GM23338 (cell line): ENCODE data around the gene CCSAP. TPM values are rescaled to one million over a fixed set of nuclear protein-coding genes. Genes with fewer than 3 reads are reported as not detected.

Experiments
- ATAC-seq: fragments of 200-7000 bp; cut with Tn5 transposase; 3 replicates; pipeline ENCODE4 v1.9.1; 2020
- DNase-seq: peaks from one replicate; pipeline ENCODE4 v3.0.0-alpha.2; 2015; ENCODE audit warnings: low spot score
- H2AFZ ChIP-seq: fragments of 200-600 bp; sonication (generic); 2 replicates; pipeline ENCODE4 v1.8.0; 2016; ENCODE audit warnings: antibody characterized with exemption, mild to moderate bottlenecking, moderate library complexity
- H3F3A ChIP-seq: fragments of 200-600 bp; sonication (generic); replicated peaks from 2 replicates; pipeline ENCODE4 v1.8.0; 2017; ENCODE audit warnings: antibody characterized with exemption, mixed run types, low read depth
- H3K27ac ChIP-seq: fragments of 200-600 bp; sonication (generic); 2 replicates; pipeline ENCODE4 v1.6.1; 2016; ENCODE audit warnings: low read depth
- H3K27me3 ChIP-seq: fragments of 200-600 bp; sonication (generic); 2 replicates; pipeline ENCODE4 v1.8.0; 2016; ENCODE audit warnings: mild to moderate bottlenecking, mixed run types, moderate library complexity; ENCODE audit not compliant: insufficient read depth
- H3K36me3 ChIP-seq: fragments of 200-600 bp; sonication (generic); 2 replicates; pipeline ENCODE4 v1.8.0; 2016; ENCODE audit warnings: mild to moderate bottlenecking; ENCODE audit not compliant: insufficient read depth
- H3K4me1 ChIP-seq: fragments of 200-600 bp; sonication (generic); 2 replicates; pipeline ENCODE4 v1.8.0; 2016; ENCODE audit warnings: mild to moderate bottlenecking, moderate library complexity; ENCODE audit not compliant: insufficient read depth
- H3K4me2 ChIP-seq: fragments of 200-600 bp; sonication (generic); 2 replicates; pipeline ENCODE4 v1.7.1; 2017; ENCODE audit warnings: mixed run types
- H3K4me3 ChIP-seq: fragments of 200-600 bp; sonication (generic); 2 replicates; pipeline ENCODE4 v1.6.1; 2016; ENCODE audit warnings: mixed run types
- H3K79me2 ChIP-seq: fragments of 200-600 bp; sonication (generic); replicated peaks from 2 replicates; pipeline ENCODE4 v1.8.0; 2017; ENCODE audit warnings: mild to moderate bottlenecking; ENCODE audit not compliant: insufficient read depth
- H3K9me2 ChIP-seq: fragments of 200-600 bp; sonication (generic); 2 replicates; pipeline ENCODE4 v1.8.0; 2017; ENCODE audit not compliant: insufficient read depth
- H4K20me1 ChIP-seq: fragments of 200-600 bp; sonication (generic); replicated peaks from 2 replicates; pipeline ENCODE4 v1.8.0; 2017; ENCODE audit warnings: mild to moderate bottlenecking; ENCODE audit not compliant: insufficient read depth
- H3K27ac Mint-ChIP-seq: 2 replicates; pipeline ENCODE4 v1.8.0; 2020; ENCODE audit warnings: inconsistent platforms, mild to moderate bottlenecking, moderate library complexity, mixed read lengths
- H3K27me3 Mint-ChIP-seq: 3 replicates; pipeline ENCODE4 v1.8.0; 2022; ENCODE audit warnings: low read depth, mild to moderate bottlenecking, moderate library complexity, mixed read lengths, inconsistent platforms; ENCODE audit not compliant: insufficient read depth, poor library complexity
- H3K36me3 Mint-ChIP-seq: 3 replicates; pipeline ENCODE4 v1.8.0; 2021; ENCODE audit warnings: low read depth, mild to moderate bottlenecking, inconsistent platforms, moderate library complexity, mixed read lengths
- H3K4me1 Mint-ChIP-seq: 3 replicates; pipeline ENCODE4 v1.8.0; 2020; ENCODE audit warnings: mild to moderate bottlenecking, inconsistent platforms, mixed read lengths
- H3K4me3 Mint-ChIP-seq: 3 replicates; pipeline ENCODE4 v1.8.0; 2021; ENCODE audit warnings: moderate library complexity, mild to moderate bottlenecking, inconsistent platforms, mixed read lengths
- H3K9me3 Mint-ChIP-seq: 3 replicates; pipeline ENCODE4 v1.8.0; 2020; ENCODE audit warnings: moderate library complexity, mild to moderate bottlenecking, inconsistent platforms, mixed read lengths
- CREB1 ChIP-seq: fragments of 250-450 bp; sonication (Bioruptor Pico); IDR thresholded peaks from 2 replicates; pipeline ENCODE4 v1.5.0; 2020; ENCODE audit warnings: low read depth, mild to moderate bottlenecking, moderate library complexity
- CTCF ChIP-seq, 2 experiments: fragments of 200-600 bp in 1 of 2; sonication (generic) in 1 of 2; conservative IDR thresholded peaks; 2 replicates each; pipeline versions ENCODE4 v1.5.1 to v1.6.1; 2016 to 2017; ENCODE audit warnings: antibody characterized with exemption in 2 of 2, low read depth in 2 of 2, mild to moderate bottlenecking in 2 of 2, moderate library complexity in 1 of 2
- EZH2 ChIP-seq: fragments of 200-600 bp; sonication (generic); IDR thresholded peaks from one replicate; pipeline ENCODE4 v1.8.0; 2017; ENCODE audit warnings: antibody characterized with exemption, mild to moderate bottlenecking, low read depth; ENCODE audit not compliant: unreplicated experiment
- EZH2phosphoT487 ChIP-seq: fragments of 200-600 bp; sonication (generic); IDR thresholded peaks from one replicate; pipeline ENCODE4 v1.8.1; 2018; ENCODE audit warnings: antibody characterized with exemption; ENCODE audit not compliant: unreplicated experiment
- JUNB ChIP-seq: IDR thresholded peaks from one replicate; pipeline ENCODE4 v1.6.1; 2016; ENCODE audit warnings: antibody characterized with exemption; ENCODE audit not compliant: unreplicated experiment
- NANOG ChIP-seq: IDR thresholded peaks from 2 replicates; pipeline ENCODE4 v1.6.1; 2016; ENCODE audit warnings: antibody characterized with exemption, borderline replicate concordance
- POLR2AphosphoS5 ChIP-seq: IDR thresholded peaks from 2 replicates; pipeline ENCODE4 v1.6.1; 2016; ENCODE audit warnings: antibody characterized with exemption, low read depth
- REST ChIP-seq: IDR thresholded peaks from one replicate; pipeline ENCODE4 v1.6.1; 2018; ENCODE audit warnings: antibody characterized with exemption; ENCODE audit not compliant: unreplicated experiment
- STAT1 ChIP-seq: IDR thresholded peaks from one replicate; pipeline ENCODE4 v1.6.1; 2016; ENCODE audit warnings: antibody characterized with exemption; ENCODE audit not compliant: unreplicated experiment
- ZNF114 ChIP-seq: fragments of 250-450 bp; sonication (Bioruptor Pico); IDR thresholded peaks from 2 replicates; pipeline ENCODE4 v1.5.0; 2020; ENCODE audit warnings: mild to moderate bottlenecking, moderate library complexity
- ZNF331 ChIP-seq: fragments of 250-450 bp; sonication (Bioruptor Pico); IDR thresholded peaks from 2 replicates; pipeline ENCODE4 v1.5.0; 2020; ENCODE audit warnings: low read depth, mild to moderate bottlenecking, moderate library complexity
- ZNF462 ChIP-seq: fragments of 250-450 bp; sonication (Bioruptor Pico); IDR thresholded peaks from 2 replicates; pipeline ENCODE4 v1.5.0; 2020; ENCODE audit warnings: mild to moderate bottlenecking, moderate library complexity
- polyA plus RNA-seq: library from polyadenylated mRNA; unstranded; fragments of >200 nt; fragmentation: Nextera tagmentation; extraction: Ambion mirVana; gene quantifications from 2 replicates; pipeline ENCODE4 v1.2.1, GENCODE V29; 2016
- total RNA-seq: library from RNA; depleted of rRNA; stranded (reverse); fragments of >200 nt; shearing (Covaris generic); gene quantifications from 2 replicates; pipeline ENCODE4 v1.2.3, GENCODE V29; 2014
- TF ChIP-seq, protein P1 (sequence below): IDR thresholded peaks from 2 replicates; pipeline ENCODE4 v1.6.1; 2016; ENCODE audit warnings: antibody characterized with exemption

The CCSAP gene
- total and polyA plus RNA-seq, 2 experiments from 2014 or later, result 4.2 to 13.3 TPM

DNA sequence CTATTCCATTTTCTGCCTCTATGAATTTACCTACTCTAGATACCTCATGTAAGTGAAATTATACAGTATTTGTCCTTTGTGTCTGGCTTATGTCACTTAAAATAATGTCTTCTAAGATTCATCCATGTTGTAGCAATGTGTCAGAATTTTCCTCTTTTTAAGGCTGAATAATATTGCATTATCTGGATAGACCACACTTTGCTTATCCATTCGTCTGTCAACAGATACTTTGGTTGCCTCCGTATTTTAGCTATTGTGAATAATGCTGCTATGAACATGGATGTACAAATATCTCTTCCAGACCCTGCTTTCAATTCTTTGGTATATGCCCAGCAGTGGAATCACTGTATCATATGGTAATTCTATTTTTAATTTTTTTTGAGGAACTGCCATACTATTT lies 10.1 kb upstream of the CCSAP start:
- no peak overlapping the region for H3K4me3 ChIP-seq
- ATAC-seq, result no peak
- H3F3A ChIP-seq, result no peaks in the 10 kb centered on the region
- no peak overlapping the region for H3K4me2 ChIP-seq
- H3K27ac ChIP-seq, result no peak overlapping the region
- no peaks in the 10 kb centered on the region for H3K36me3 ChIP-seq
- Mint-ChIP-seq H3K4me3 (no peak overlapping the region), H3K4me1 (no peaks in the 10 kb centered on the region), H3K27me3 (peaks cover 3% of the 10 kb centered on the region), H3K9me3 (peaks cover 2% of the 10 kb centered on the region; the same call in 2 of the 3 replicates), H3K36me3 (no peaks in the 10 kb centered on the region), H3K27ac (no peak overlapping the region)
- TF ChIP-seq ZNF462 (no peak), REST (no peak), ZNF331 (CRISPR knock-in tag) (no peak), JUNB (no peak), NANOG (no peak), EZH2phosphoT487 (no peak), POLR2AphosphoS5 (no peak), CREB1 (CRISPR knock-in tag) (no peak), EZH2 (no peak), STAT1 (no peak), ZNF114 (CRISPR knock-in tag) (no peak), CTCF (conservative IDR thresholded peaks at IDR 0.05; ENCODE audit: low read depth in 2 of 2) (no peak)
- TF ChIP-seq, protein P1, sequence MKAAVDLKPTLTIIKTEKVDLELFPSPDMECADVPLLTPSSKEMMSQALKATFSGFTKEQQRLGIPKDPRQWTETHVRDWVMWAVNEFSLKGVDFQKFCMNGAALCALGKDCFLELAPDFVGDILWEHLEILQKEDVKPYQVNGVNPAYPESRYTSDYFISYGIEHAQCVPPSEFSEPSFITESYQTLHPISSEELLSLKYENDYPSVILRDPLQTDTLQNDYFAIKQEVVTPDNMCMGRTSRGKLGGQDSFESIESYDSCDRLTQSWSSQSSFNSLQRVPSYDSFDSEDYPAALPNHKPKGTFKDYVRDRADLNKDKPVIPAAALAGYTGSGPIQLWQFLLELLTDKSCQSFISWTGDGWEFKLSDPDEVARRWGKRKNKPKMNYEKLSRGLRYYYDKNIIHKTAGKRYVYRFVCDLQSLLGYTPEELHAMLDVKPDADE, result no peak
- no peaks in the 10 kb centered on the region for H4K20me1 ChIP-seq
- H3K4me1 ChIP-seq, result no peaks in the 10 kb centered on the region
- H3K27me3 ChIP-seq, result no peaks in the 10 kb centered on the region
- DNase-seq, result no peak
- H3K79me2 ChIP-seq, result no peaks in the 10 kb centered on the region
- H2AFZ ChIP-seq, result no peak overlapping the region
- H3K9me2 ChIP-seq, result 0 out of 2 replicates have a peak, but pooled peaks cover 5% of the 10 kb centered on the region
